Posterior vena cava (tissue), 2 donors: ENCODE results near the gene CCBE1. TPM values are rescaled to one million over a fixed set of nuclear protein-coding genes. Genes with fewer than 3 reads are reported as not detected.

Experiments used
- DNase-seq: peaks from one replicate; pipeline ENCODE4 v3.0.0-alpha.2; 2020; ENCODE audit warnings: low spot score
- intact Hi-C, 2 donors: fragments of 100-400 bp; cut with DNase I; formaldehyde crosslinking; loops; one replicate each; pipeline versions ENCODE4 v1.14.1 to v1.14.2; 2022 to 2023
- total RNA-seq, 2 donors: library from RNA; stranded (reverse); fragmentation: NEBNext Ultra II Directional; extraction: Animal tissue kit (Norgen Biotek cat#: 25700); gene quantifications; one replicate each; pipeline ENCODE4 v1.2.1, GENCODE V29; 2021
- donor health status: DM: yes; HTN: yes; CAD: no.
- donor health status: DM: yes; HTN: yes; CAD: no.

Gene CCBE1
- total RNA-seq, 2 donors from 2014 or later = 2.1 to 3.0 TPM

DNA sequence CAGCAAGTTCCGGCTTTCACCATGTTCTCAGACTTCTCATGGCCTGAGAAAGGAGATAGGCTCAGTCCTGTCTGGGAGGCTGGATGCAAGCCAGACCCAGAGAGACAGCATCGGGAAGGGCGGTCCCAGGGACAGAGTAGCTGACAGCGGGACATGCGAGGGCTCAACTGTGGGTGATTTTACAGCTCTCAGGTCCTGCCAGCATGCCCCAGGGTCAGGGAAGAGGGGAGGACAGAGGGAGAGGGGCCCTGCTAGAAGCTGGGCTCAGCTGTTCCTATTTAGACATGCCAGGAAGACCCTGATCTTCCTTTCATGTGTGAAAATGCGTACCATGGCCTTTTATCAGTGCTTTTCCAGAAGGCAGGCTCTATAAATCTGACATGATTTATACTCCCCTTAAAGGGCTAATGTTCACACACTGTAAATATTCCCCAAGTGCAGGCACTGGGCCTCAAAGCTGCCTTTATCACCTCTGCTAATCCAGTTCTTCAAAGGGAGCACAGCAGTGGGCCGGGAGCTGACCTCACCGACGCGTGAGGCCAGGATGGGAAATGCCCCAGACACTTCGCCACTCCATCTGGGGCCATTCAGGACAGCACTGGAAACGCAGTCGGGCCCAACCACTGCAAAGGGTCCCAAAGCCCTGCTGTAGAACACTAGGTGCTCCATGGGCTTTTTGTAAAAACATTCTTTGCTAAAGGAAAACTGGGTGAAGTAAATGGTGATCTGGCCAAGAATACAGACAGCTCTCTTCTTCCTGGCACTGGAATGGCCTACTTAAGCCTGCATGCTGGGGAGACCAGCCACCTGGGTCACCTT, 242.1 kb downstream of the CCBE1 start:
- intact Hi-C loops = loop anchor here (5.0 kb wide), 2 partner anchors 367 to 1478 kb away; no protein-coding TSS in a partner anchor
- no peak for DNase-seq

- intact Hi-C loops = loop anchor here in 1 of 2 donors (5.0 kb wide), 1 partner anchor 1476 kb away; no protein-coding TSS in a partner anchor
- DNase-seq = no peak
Measured at GRCh38 chr18:59453468-59453961, 243.7 kb downstream of the CCBE1 start.

- no peak for DNase-seq
- intact Hi-C loops = loop anchor here in 1 of 2 donors (5.0 kb wide), 1 partner anchor 1475 kb away; no protein-coding TSS in a partner anchor
Measured at GRCh38 chr18:59451963-59452362, 245.3 kb downstream of the CCBE1 start.

GRCh38 chr18:59451073-59451472, 246.2 kb downstream of the CCBE1 start:
- DNase-seq = no peak
- intact Hi-C loops = loop anchor here in 1 of 2 donors (5.0 kb wide), 1 partner anchor 1474 kb away; no protein-coding TSS in a partner anchor

GRCh38 chr18:59448546-59448945, 248.7 kb downstream of the CCBE1 start:
- DNase-seq = no peak
- intact Hi-C loops = no loop called here

DNA sequence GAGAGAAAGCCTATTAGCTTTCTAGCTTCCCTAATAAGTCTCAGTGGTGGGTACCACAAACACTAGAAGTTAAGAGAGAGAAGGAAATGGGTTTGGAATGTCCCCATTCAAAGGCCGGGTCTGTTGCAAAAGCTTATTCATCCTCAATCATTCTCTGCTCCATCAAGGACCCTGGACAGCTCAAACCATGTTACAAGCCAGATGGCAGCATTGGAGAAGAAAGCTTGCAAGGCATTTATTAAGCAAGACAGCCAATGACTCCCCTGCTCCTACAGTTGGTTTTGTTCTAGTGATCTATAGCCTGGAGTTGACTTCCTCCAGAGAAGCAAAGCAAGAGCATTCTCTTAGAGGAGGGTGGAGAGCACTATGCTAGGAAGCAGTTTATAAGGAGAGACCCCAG, 251.2 kb downstream of the CCBE1 start:
- DNase-seq = no peak
- intact Hi-C loops = no loop called here

- intact Hi-C loops = no loop called here
Measured at GRCh38 chr18:59437851-59438569, 259.2 kb downstream of the CCBE1 start.

GRCh38 chr18:59432803-59433597, 264.2 kb downstream of the CCBE1 start:
- intact Hi-C loops = no loop called here
- no peak for DNase-seq

More at GRCh38 chr18:59437851-59438569, 259.2 kb downstream of the CCBE1 start:
- no peak for DNase-seq

DNA sequence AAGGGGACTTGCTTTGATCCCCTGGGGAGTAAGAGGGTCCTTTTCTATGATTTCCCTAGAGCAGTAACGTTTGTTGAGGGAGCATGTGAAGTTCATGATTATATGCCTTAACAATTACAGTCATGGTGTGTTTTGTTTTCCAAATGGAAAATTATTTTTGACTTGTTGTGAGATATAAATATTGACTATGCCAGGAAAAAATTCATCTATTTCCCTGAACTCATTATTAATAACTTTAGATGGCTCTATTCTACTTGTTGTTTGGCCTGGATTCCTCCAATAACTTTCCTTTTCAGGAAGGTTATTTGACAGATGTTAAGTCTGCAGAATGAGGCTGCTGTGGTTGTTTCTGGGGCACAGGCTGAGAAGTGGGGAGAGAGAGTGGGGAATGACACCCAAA, 266.1 kb downstream of the CCBE1 start:
- intact Hi-C loops = no loop called here
- DNase-seq = no peak

GRCh38 chr18:59429608-59430007, 267.6 kb downstream of the CCBE1 start:
- intact Hi-C loops = no loop called here
- DNase-seq = no peak

- no peak for DNase-seq
Measured at GRCh38 chr18:59428018-59428417, 269.2 kb downstream of the CCBE1 start.

DNA sequence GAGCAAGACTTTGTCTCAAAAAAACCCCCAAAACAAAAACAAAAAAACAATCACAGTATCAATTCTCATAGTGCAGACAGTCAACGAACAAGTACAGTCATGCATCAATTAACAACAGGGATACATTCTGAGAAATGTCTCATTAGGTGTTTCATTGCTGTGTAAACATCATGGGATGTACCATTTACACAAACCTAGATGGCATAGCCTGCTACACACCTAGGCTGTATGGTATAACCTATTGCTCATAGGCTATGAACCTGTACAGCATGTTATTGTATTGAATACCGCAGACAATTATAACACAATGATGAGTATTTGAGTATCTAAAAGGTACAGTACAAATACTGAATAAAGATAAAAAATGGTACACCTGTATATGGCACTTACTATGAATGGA, 270.4 kb downstream of the CCBE1 start:
- intact Hi-C loops = no loop called here
- DNase-seq = no peak

More at GRCh38 chr18:59428018-59428417, 269.2 kb downstream of the CCBE1 start:
- intact Hi-C loops = no loop called here

DNA sequence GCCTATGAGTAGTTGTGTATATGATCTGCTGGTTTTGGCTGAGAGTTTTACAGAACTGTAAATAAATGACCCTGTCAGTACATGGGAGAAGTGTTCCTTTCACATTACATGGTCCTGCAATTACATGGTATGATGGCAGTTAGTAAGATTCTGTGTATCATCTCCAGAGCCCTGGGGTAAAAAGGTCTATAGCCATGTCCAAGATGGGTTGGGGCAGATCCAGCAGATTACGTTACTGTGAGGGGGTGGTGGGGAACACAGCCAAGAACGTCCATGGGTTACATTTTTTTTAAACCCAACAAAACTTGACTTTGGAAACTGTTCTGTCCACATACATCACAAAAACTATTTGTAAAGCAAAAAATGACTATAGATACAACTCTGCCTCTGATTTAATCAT, 274.0 kb downstream of the CCBE1 start:
- intact Hi-C loops = no loop called here
- no peak for DNase-seq

DNA sequence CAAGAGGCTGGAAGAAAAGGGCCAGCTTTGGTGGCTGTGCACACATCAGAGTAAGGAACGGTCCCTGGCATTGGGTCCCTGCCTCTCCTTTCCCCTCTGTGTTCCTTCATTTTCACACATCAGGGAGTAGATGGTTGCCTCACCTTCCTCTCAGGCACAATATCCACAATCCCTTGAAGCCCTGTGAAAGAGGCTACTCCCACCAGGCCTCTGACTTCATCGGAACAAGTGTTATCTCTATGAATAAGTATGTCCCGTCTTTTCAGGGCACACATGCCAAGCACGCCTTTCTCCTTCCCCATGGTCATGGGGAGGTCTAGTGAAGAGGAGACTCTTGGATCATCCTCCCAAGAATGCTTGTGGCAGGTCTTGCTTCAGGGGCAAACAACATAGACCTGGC, 277.0 kb downstream of the CCBE1 start:
- no peak for DNase-seq
- intact Hi-C loops = no loop called here

GRCh38 chr18:59419386-59419785, 277.8 kb downstream of the CCBE1 start:
- intact Hi-C loops = no loop called here

GRCh38 chr18:59416818-59417217, 280.4 kb downstream of the CCBE1 start:
- DNase-seq = no peak
- intact Hi-C loops = no loop called here

More at GRCh38 chr18:59419386-59419785, 277.8 kb downstream of the CCBE1 start:
- DNase-seq = no peak

DNA sequence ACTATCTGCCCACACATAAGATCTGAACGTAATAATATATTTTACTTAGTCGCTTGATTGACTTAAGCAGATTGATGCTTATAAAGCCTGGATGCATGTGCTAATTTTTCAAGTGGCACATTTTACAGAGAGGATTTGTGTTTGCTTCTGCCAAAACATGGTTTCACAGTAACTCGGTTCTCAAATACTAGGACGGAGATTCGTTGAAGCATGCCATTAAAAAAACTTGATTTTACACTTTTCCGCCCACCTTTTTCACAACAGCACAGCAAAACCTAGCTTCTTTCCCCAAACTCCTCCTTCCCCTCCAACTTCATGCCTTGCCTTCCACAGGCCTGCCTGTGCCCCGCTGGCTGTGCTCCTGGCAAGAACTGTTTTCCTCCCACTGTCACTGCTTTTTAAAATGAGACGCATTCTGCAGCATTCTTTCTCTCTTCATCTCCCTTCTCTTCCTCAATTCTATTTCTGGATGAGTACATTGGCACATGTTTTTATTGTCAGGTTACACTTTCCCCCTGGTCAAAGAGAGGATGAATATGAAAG, 283.0 kb downstream of the CCBE1 start:
- intact Hi-C loops = no loop called here
- no peak for DNase-seq

DNA sequence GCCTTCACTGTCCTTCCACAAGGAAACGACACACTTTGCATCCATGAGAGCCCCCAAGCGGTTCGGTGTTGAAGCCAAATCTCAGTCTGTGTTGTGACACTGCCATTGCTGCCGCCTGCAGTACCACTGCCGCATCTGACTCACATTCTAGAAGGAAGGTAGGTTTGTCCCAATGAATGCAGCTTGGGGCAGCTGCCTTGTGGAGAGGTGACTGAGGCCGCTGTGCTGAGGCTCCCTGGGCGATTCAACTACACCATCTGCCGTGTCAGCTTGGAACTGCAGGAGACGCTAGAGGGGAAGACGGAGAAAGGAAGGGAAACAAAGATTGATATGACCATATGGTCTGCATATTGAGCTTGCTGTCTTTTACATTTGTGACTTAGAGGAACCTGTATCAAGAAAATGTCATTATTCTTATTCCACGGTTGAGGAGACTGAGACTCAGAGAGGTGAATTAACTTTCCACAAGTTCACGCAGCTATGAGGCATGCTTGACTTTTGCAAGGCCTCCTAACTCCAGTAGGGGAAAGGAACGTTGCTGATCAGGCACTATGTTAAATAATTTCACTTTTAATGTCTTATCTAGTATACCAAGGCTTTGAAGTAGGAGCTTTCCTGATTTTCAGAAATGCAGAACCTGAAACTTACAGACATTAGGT, 294.7 kb downstream of the CCBE1 start:
- peak; percentile 87 for DNase-seq
- intact Hi-C loops = loop anchor here (2.0 to 10.0 kb wide), 2 partner anchors 94 to 98 kb away; no protein-coding TSS in a partner anchor
